K562 (cell line): ENCODE measurements around the gene WDR88. TPM values are rescaled to one million over a fixed set of nuclear protein-coding genes. Genes with fewer than 3 reads are reported as not detected.

Experiments used
- CBX5 ChIP-seq: IDR thresholded peaks from 2 replicates; pipeline ENCODE4 v1.6.1; 2014; ENCODE audit warnings: low read depth, borderline replicate concordance
- CTBP1 ChIP-seq: fragments of 450-650 bp; IDR thresholded peaks from 2 replicates; pipeline ENCODE4 v1.6.1; 2016; ENCODE audit warnings: borderline replicate concordance
- EZH2 ChIP-seq: IDR thresholded peaks from 2 replicates; pipeline ENCODE4 v1.6.1; 2012; ENCODE audit warnings: low read depth, mild to moderate bottlenecking, inconsistent platforms, low read length, borderline replicate concordance
- HMGN3 ChIP-seq: IDR thresholded peaks from 2 replicates; pipeline ENCODE4 v1.6.1; 2011; ENCODE audit warnings: borderline replicate concordance, low read depth, mild to moderate bottlenecking, mixed read lengths, low read length; ENCODE audit not compliant: insufficient read length; ENCODE audit errors: extremely low read depth
- HOXB6 ChIP-seq: fragments of 250-450 bp; sonication (Bioruptor Pico); IDR thresholded peaks from 2 replicates; pipeline ENCODE4 v1.5.1; 2022; ENCODE audit warnings: mild to moderate bottlenecking, borderline replicate concordance
- NR4A1 ChIP-seq, 2 experiments: fragments of 250-450 bp in 1 of 2; fragments of 450-650 bp in 1 of 2; sonication (Bioruptor Pico) in 1 of 2; IDR thresholded peaks; 2 replicates each; pipeline versions ENCODE4 v1.4.0 to v1.6.1; 2016 to 2020; ENCODE audit warnings: mild to moderate bottlenecking in 2 of 2, missing compliant biosample characterization in 1 of 2, missing genetic modification characterization in 1 of 2, moderate library complexity in 1 of 2
- PHTF2 ChIP-seq: fragments of 250-450 bp; sonication (Bioruptor Pico); IDR thresholded peaks from 2 replicates; pipeline ENCODE4 v1.5.0; 2021; ENCODE audit warnings: mild to moderate bottlenecking
- SETDB1 ChIP-seq: IDR thresholded peaks from one replicate; pipeline ENCODE4 v1.6.1; 2012; ENCODE audit warnings: low read length, control low read depth, inconsistent platforms
- SIX5 ChIP-seq, 2 experiments: IDR thresholded peaks; 2 replicates each; pipeline ENCODE4 v1.6.1; 2011; ENCODE audit warnings: low read length in 2 of 2, borderline replicate concordance in 1 of 2, low read depth in 1 of 2, mild to moderate bottlenecking in 1 of 2, moderate library complexity in 1 of 2; ENCODE audit not compliant: insufficient read depth in 1 of 2
- THRAP3 ChIP-seq: fragments of 450-650 bp; IDR thresholded peaks from 2 replicates; pipeline ENCODE4 v1.6.1; 2016; ENCODE audit warnings: mild to moderate bottlenecking, inconsistent platforms, borderline replicate concordance
- ZNF668 ChIP-seq: fragments of 250-450 bp; sonication (Bioruptor Pico); IDR thresholded peaks from 2 replicates; pipeline ENCODE4 v1.8.0; 2022; ENCODE audit warnings: mild to moderate bottlenecking, inconsistent platforms
- ZZZ3 ChIP-seq: fragments of 450-650 bp; IDR thresholded peaks from 2 replicates; pipeline ENCODE4 v1.6.1; 2016; ENCODE audit warnings: antibody characterized with exemption, mild to moderate bottlenecking, moderate library complexity
- polyA plus RNA-seq, 8 experiments: library from polyadenylated mRNA; depleted of rRNA in 4 of 8; stranded (reverse) in 5 of 8; unstranded in 3 of 8; fragments of >200 nt; fragmentation: Nextera tagmentation in 2 of 8; fragmentation: Illumina TruSeq in 1 of 8; extraction: Ambion mirVana in 2 of 8; extraction: Trizol in 1 of 8; gene quantifications; 2 replicates each; pipeline versions ENCODE4 v1.2.1 to v1.2.3, GENCODE V29; 2011 to 2014; ENCODE audit warnings: inconsistent platforms in 1 of 8, missing spikeins in 1 of 8
- total RNA-seq, 7 experiments: library from RNA; depleted of rRNA in 6 of 7; stranded (reverse); fragments of >200 nt in 6 of 7; fragmentation: Illumina TruSeq in 2 of 7; extraction: Trizol in 2 of 7; gene quantifications; 2 replicates each; pipeline versions ENCODE4 v1.2.1 to v1.2.3, GENCODE V29; 2011 to 2021; ENCODE audit warnings: low replicate concordance in 1 of 7
- TF ChIP-seq, protein P1 (sequence below), 2 experiments: fragments of 150-350 bp in 1 of 2; IDR thresholded peaks; 2 replicates each; pipeline ENCODE4 v1.6.1; 2012 to 2016; ENCODE audit warnings: low read depth in 2 of 2, low read length in 2 of 2, mild to moderate bottlenecking in 1 of 2, moderate library complexity in 1 of 2
- TF ChIP-seq, protein P2 (sequence below): fragments of 450-650 bp; IDR thresholded peaks from 2 replicates; pipeline ENCODE4 v1.6.1; 2017; ENCODE audit warnings: antibody characterized with exemption, mild to moderate bottlenecking
- TF ChIP-seq, protein P3 (sequence below): fragments of 450-650 bp; IDR thresholded peaks from 2 replicates; pipeline ENCODE4 v1.6.1; 2016
- TF ChIP-seq, protein P4 (sequence below): fragments of 450-650 bp; formaldehyde crosslinking; IDR thresholded peaks from 2 replicates; pipeline ENCODE4 v1.4.0; 2022; ENCODE audit warnings: missing genetic modification characterization

The WDR88 gene
- total and polyA plus RNA-seq, 9 of the 15 experiments (the other 6 are each of a cell fraction or from before 2014, with no cell fraction given): 0.03 to 0.04 TPM; not detected in 7

DNA sequence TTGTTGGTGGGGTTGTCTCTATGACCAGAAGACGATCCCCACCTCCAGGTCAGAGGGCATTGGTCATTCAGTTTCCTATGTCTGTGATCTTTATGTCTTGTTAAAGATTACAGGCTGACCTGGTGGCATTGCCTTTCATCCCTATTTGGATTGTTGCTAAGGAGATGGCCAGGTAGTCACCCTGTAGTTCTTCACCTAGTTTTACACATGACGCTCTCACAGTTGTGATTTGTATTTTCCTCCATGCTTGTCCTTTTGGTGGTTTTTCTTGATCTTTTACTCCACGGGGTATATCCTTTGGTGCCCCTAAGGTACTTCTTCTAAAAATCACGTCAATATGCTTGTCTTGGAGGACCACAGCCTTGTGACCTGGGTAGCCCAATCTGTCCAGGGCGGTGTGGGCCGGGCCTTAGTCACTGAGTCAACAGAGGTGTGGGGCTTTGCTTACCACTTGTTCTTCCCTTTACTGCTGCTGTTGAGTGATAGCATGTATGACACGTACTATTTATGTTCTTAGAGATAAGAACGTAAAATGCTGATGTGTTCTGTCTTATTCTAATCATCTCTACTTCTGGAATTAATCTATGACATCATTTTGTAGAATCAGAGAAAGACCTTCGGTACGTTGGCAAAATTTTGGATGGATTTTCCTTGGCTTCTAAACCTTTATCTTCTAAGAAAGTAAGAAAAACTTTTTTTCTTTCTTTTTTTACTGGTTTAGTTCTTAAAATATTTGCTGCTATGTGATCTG is 30.8 kb upstream of the WDR88 start (continued):
- TF ChIP-seq, protein P1, sequence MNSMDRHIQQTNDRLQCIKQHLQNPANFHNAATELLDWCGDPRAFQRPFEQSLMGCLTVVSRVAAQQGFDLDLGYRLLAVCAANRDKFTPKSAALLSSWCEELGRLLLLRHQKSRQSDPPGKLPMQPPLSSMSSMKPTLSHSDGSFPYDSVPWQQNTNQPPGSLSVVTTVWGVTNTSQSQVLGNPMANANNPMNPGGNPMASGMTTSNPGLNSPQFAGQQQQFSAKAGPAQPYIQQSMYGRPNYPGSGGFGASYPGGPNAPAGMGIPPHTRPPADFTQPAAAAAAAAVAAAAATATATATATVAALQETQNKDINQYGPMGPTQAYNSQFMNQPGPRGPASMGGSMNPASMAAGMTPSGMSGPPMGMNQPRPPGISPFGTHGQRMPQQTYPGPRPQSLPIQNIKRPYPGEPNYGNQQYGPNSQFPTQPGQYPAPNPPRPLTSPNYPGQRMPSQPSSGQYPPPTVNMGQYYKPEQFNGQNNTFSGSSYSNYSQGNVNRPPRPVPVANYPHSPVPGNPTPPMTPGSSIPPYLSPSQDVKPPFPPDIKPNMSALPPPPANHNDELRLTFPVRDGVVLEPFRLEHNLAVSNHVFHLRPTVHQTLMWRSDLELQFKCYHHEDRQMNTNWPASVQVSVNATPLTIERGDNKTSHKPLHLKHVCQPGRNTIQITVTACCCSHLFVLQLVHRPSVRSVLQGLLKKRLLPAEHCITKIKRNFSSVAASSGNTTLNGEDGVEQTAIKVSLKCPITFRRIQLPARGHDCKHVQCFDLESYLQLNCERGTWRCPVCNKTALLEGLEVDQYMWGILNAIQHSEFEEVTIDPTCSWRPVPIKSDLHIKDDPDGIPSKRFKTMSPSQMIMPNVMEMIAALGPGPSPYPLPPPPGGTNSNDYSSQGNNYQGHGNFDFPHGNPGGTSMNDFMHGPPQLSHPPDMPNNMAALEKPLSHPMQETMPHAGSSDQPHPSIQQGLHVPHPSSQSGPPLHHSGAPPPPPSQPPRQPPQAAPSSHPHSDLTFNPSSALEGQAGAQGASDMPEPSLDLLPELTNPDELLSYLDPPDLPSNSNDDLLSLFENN (IDR thresholded peaks at IDR 0.05; ENCODE audit: low read depth in 2 of 2, low read length in 2 of 2): peak in 1 of 2 experiments; percentile 88; a peak in 2 of 4 replicates
- TF ChIP-seq ZNF668 (no peak), PHTF2 (CRISPR knock-in tag) (no peak), CBX5 (no peak), SETDB1 (no peak), THRAP3 (no peak), CTBP1 (peak; percentile 92), HOXB6 (CRISPR knock-in tag) (no peak), EZH2 (no peak), ZZZ3 (no peak), SIX5 (IDR thresholded peaks at IDR 0.05; ENCODE audit: borderline replicate concordance in 1 of 2, insufficient read depth in 1 of 2, low read depth in 1 of 2, low read length in 2 of 2) (no peak), NR4A1 (CRISPR knock-in tag; IDR thresholded peaks at IDR 0.05) (no peak), NR4A1 (tag; IDR thresholded peaks at IDR 0.05) (0 out of 2 replicates have a peak, but pooled peaks have one; percentile 32), HMGN3 (no peak)
- TF ChIP-seq, protein P2, sequence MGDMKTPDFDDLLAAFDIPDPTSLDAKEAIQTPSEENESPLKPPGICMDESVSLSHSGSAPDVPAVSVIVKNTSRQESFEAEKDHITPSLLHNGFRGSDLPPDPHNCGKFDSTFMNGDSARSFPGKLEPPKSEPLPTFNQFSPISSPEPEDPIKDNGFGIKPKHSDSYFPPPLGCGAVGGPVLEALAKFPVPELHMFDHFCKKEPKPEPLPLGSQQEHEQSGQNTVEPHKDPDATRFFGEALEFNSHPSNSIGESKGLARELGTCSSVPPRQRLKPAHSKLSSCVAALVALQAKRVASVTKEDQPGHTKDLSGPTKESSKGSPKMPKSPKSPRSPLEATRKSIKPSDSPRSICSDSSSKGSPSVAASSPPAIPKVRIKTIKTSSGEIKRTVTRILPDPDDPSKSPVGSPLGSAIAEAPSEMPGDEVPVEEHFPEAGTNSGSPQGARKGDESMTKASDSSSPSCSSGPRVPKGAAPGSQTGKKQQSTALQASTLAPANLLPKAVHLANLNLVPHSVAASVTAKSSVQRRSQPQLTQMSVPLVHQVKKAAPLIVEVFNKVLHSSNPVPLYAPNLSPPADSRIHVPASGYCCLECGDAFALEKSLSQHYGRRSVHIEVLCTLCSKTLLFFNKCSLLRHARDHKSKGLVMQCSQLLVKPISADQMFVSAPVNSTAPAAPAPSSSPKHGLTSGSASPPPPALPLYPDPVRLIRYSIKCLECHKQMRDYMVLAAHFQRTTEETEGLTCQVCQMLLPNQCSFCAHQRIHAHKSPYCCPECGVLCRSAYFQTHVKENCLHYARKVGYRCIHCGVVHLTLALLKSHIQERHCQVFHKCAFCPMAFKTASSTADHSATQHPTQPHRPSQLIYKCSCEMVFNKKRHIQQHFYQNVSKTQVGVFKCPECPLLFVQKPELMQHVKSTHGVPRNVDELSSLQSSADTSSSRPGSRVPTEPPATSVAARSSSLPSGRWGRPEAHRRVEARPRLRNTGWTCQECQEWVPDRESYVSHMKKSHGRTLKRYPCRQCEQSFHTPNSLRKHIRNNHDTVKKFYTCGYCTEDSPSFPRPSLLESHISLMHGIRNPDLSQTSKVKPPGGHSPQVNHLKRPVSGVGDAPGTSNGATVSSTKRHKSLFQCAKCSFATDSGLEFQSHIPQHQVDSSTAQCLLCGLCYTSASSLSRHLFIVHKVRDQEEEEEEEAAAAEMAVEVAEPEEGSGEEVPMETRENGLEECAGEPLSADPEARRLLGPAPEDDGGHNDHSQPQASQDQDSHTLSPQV: no peak
- TF ChIP-seq, protein P3, sequence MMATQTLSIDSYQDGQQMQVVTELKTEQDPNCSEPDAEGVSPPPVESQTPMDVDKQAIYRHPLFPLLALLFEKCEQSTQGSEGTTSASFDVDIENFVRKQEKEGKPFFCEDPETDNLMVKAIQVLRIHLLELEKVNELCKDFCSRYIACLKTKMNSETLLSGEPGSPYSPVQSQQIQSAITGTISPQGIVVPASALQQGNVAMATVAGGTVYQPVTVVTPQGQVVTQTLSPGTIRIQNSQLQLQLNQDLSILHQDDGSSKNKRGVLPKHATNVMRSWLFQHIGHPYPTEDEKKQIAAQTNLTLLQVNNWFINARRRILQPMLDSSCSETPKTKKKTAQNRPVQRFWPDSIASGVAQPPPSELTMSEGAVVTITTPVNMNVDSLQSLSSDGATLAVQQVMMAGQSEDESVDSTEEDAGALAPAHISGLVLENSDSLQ: peak; percentile 97
- TF ChIP-seq, protein P4, sequence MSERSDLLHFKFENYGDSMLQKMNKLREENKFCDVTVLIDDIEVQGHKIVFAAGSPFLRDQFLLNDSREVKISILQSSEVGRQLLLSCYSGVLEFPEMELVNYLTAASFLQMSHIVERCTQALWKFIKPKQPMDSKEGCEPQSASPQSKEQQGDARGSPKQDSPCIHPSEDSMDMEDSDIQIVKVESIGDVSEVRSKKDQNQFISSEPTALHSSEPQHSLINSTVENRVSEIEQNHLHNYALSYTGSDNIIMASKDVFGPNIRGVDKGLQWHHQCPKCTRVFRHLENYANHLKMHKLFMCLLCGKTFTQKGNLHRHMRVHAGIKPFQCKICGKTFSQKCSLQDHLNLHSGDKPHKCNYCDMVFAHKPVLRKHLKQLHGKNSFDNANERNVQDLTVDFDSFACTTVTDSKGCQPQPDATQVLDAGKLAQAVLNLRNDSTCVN (CRISPR knock-in tag): no peak
